Activated naive CD4-positive, alpha-beta T cell treated with anti-CD3 and anti-CD28 coated beads, Interleukin-2, amount 50 U/mL, for 24 hours (primary cell): ENCODE data around the gene NAGPA.

ENCODE experiments used
- H3K27ac Mint-ChIP-seq: one replicate; pipeline ENCODE4 v1.8.0; 2021; ENCODE audit warnings: mild to moderate bottlenecking, mixed read lengths
- H3K27me3 Mint-ChIP-seq: one replicate; pipeline ENCODE4 v1.8.0; 2021; ENCODE audit warnings: mixed read lengths
- H3K36me3 Mint-ChIP-seq: one replicate; pipeline ENCODE4 v1.8.0; 2021; ENCODE audit warnings: mixed read lengths
- H3K4me1 Mint-ChIP-seq: one replicate; pipeline ENCODE4 v1.8.0; 2021; ENCODE audit warnings: mixed read lengths
- H3K4me3 Mint-ChIP-seq: one replicate; pipeline ENCODE4 v1.8.0; 2021; ENCODE audit warnings: mild to moderate bottlenecking, mixed read lengths
- H3K9me3 Mint-ChIP-seq: one replicate; pipeline ENCODE4 v1.8.0; 2021; ENCODE audit warnings: mixed read lengths

Gene NAGPA

GRCh38 chr16:4982056-4982867 lies 51.5 kb downstream of the NAGPA start:
- no peaks in the 10 kb centered on the region for H3K4me1 Mint-ChIP-seq
- H3K4me3 Mint-ChIP-seq: no peak overlapping the region
- H3K9me3 Mint-ChIP-seq: peaks cover 9% of the 10 kb centered on the region
- H3K36me3 Mint-ChIP-seq: no peaks in the 10 kb centered on the region
- H3K27ac Mint-ChIP-seq: no peak overlapping the region
- H3K27me3 Mint-ChIP-seq: peaks cover 14% of the 10 kb centered on the region

GRCh38 chr16:4981473-4981872 lies 52.3 kb downstream of the NAGPA start:
- Mint-ChIP-seq H3K36me3 (no peaks in the 10 kb centered on the region), H3K27ac (no peak overlapping the region), H3K4me3 (no peak overlapping the region), H3K9me3 (peaks cover 9% of the 10 kb centered on the region), H3K4me1 (no peaks in the 10 kb centered on the region), H3K27me3 (peaks cover 9% of the 10 kb centered on the region)

DNA sequence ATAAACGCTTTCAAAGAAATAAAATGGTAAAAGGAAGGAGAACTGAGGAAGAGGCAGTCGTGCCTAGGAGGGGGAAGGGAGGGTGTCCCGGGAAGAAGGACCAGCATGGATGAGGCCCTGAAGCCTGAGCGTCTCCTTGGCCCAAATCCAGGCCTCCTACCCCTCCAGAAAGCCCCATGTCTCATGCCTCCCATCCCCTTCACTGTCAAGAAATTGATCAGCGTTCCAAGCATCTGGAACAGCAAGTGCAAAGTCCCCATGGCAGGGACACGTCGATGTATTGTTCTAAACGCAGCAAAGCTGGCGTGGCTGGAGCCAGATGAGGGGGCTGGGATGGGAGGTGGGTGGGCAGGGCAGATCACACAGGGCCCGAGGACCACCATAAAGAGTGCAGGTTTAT lies 53.0 kb downstream of the NAGPA start:
- no peak overlapping the region for H3K4me3 Mint-ChIP-seq

DNA sequence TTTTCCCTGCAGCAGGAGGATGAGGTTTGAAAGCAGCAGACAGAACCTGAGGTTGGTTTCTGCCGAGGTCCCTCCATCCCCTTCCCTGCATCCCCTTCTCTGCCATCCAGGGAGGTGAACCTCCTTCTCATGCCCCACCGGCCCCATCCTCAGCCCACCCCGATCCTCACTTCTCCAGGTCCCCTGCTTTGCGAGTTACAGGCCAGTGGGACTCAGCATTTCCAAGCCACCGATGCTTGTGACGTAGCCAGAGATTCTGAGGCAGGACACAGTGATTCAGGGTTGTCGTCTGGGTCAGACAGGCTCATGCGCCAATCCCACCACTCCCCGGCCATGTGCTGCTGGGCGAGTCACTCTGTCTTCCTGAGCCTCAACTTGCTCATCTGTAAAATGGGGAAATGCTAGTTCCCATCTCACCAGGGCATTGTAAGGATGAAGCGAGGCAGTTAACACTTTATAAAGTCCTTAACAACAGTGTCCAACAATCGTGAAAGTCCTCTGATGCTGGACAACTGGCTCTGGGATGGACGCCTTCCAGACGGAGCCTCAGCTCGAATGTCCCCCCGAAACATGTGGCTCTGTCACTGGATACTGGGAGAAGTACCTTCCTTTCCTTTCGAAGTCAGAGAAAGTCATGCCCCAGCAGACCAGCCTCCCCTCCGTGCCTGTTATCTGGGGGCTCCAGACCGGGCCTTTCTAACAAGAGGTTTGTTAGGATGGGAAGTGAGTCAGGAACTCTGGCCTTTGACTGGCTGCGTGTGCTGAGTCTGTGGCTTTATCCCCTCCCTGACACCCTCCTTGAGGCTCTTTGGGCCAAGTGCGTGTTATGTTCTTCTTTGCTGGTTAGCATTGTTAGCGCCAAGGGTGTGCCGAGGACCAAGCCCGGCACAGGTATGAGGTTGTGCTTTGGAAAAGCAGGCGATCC lies 53.7 kb downstream of the NAGPA start:
- no peaks in the 10 kb centered on the region for H3K36me3 Mint-ChIP-seq
- H3K27me3 Mint-ChIP-seq: peaks cover 5% of the 10 kb centered on the region
- no peak overlapping the region for H3K27ac Mint-ChIP-seq
- no peak overlapping the region for H3K4me3 Mint-ChIP-seq
- H3K4me1 Mint-ChIP-seq: no peaks in the 10 kb centered on the region
- peaks cover 9% of the 10 kb centered on the region for H3K9me3 Mint-ChIP-seq

More for the DNA sequence above, 53.0 kb downstream of the NAGPA start:
- Mint-ChIP-seq H3K27me3 (peaks cover 5% of the 10 kb centered on the region), H3K9me3 (peaks cover 9% of the 10 kb centered on the region), H3K36me3 (no peaks in the 10 kb centered on the region), H3K4me1 (no peaks in the 10 kb centered on the region), H3K27ac (no peak overlapping the region)

- no peaks in the 10 kb centered on the region for H3K4me1 Mint-ChIP-seq
- no peak overlapping the region for H3K27ac Mint-ChIP-seq
- H3K36me3 Mint-ChIP-seq: no peaks in the 10 kb centered on the region
- peaks cover 2% of the 10 kb centered on the region for H3K9me3 Mint-ChIP-seq
- peaks cover 3% of the 10 kb centered on the region for H3K27me3 Mint-ChIP-seq
- H3K4me3 Mint-ChIP-seq: no peak overlapping the region
These were observed 54.6 kb downstream of the NAGPA start for GRCh38 chr16:4979164-4979563.

GRCh38 chr16:4976611-4977145 lies 57.1 kb downstream of the NAGPA start:
- Mint-ChIP-seq H3K36me3 (no peaks in the 10 kb centered on the region), H3K27me3 (peaks cover under 1% of the 10 kb centered on the region), H3K27ac (no peak overlapping the region), H3K4me3 (no peak overlapping the region), H3K9me3 (no peaks in the 10 kb centered on the region), H3K4me1 (no peaks in the 10 kb centered on the region)

- Mint-ChIP-seq H3K27ac (no peak overlapping the region), H3K4me3 (no peak overlapping the region), H3K4me1 (no peaks in the 10 kb centered on the region), H3K36me3 (no peaks in the 10 kb centered on the region), H3K9me3 (no peaks in the 10 kb centered on the region), H3K27me3 (peaks cover 2% of the 10 kb centered on the region)
These were observed 57.7 kb downstream of the NAGPA start for GRCh38 chr16:4976079-4976478.
